Right lobe of liver (tissue), 4 donors: ENCODE measurements around the gene FAM180B.
"Not testable (repeated sequence)": the region's sequence is repeated elsewhere in the genome, so short reads cannot be mapped to it uniquely, and the experiment has no call there.

Experiments used
- POLR2A ChIP-seq: fragments of 450-650 bp; IDR thresholded peaks from one replicate; pipeline ENCODE4 v1.6.1; 2017; ENCODE audit warnings: antibody characterized with exemption, mild to moderate bottlenecking
- TF ChIP-seq, protein P1 (sequence below), 4 donors: fragments of 200-600 bp in 3 of 4; fragments of 450-650 bp in 1 of 4; IDR thresholded peaks; one replicate each; pipeline versions ENCODE4 v1.5.1 to v1.8.0; 2016 to 2022; ENCODE audit warnings: antibody characterized with exemption in 4 of 4, mild to moderate bottlenecking in 2 of 4
- donor health status: DM: no; HTN: no; CAD: no.
- donor health status: DM: no; HTN: no; CAD: no.
- donor health status: DM: no; HTN: yes; CAD: no.

- TF ChIP-seq, protein P1, sequence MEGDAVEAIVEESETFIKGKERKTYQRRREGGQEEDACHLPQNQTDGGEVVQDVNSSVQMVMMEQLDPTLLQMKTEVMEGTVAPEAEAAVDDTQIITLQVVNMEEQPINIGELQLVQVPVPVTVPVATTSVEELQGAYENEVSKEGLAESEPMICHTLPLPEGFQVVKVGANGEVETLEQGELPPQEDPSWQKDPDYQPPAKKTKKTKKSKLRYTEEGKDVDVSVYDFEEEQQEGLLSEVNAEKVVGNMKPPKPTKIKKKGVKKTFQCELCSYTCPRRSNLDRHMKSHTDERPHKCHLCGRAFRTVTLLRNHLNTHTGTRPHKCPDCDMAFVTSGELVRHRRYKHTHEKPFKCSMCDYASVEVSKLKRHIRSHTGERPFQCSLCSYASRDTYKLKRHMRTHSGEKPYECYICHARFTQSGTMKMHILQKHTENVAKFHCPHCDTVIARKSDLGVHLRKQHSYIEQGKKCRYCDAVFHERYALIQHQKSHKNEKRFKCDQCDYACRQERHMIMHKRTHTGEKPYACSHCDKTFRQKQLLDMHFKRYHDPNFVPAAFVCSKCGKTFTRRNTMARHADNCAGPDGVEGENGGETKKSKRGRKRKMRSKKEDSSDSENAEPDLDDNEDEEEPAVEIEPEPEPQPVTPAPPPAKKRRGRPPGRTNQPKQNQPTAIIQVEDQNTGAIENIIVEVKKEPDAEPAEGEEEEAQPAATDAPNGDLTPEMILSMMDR (IDR thresholded peaks at IDR 0.05), result not testable (repeated sequence)
- not testable (repeated sequence) for TF ChIP-seq POLR2A
Measured at GRCh38 chr11:47557004-47557403, 29.5 kb upstream of the FAM180B start.
